CD4-positive, alpha-beta T cell treated with Interferon alpha-2 for 1 hour (primary cell): ENCODE measurements around the gene CELSR2.

ENCODE experiments used
- DNase-seq, 2 donors: peaks; one replicate each; pipeline ENCODE4 v3.0.0-alpha.2; 2020 to 2022

Gene CELSR2

DNA sequence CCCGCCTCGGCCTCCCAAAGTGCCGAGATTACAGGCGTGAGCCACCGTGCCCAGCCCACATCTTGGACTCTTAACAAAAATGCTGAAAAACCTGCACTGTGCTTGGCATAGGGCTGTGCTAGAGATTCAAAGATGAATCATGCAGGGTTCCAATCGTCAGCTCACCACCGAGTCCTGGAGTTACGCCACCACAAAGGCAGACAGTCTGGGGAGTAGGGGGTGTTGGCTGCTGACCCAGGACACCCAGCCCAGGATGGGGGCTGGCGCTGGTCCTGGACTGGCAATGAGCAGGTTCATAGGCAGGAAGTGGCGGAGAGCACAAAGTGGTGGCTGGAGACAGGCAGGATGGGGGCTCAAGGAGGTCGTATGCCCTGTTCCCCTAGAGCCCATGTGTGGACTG is 17.6 kb downstream of the CELSR2 start:
- DNase-seq = no peak

DNA sequence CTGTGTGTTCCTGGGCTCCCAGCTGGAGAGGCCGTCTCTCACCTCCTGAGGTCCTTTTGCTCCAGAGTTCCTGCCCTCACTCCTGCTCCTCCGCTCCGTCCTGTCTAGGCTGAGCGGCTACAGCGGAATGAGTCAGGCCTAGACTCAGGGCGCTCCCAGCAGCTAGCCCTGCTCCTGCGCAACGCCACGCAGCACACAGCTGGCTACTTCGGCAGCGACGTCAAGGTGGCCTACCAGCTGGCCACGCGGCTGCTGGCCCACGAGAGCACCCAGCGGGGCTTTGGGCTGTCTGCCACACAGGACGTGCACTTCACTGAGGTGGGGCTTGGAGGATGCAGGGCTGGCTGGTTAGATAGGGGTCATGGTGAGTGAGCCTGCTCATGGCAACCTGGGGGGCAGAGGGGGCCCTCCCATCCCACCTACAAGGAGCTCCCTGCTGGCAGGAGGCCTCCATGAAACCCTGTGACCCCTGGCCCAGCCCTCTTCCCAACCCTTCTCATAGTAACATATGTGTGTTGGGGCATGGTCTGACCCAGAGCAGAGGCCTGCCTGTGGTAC is 18.5 kb downstream of the CELSR2 start:
- DNase-seq = no peak

DNA sequence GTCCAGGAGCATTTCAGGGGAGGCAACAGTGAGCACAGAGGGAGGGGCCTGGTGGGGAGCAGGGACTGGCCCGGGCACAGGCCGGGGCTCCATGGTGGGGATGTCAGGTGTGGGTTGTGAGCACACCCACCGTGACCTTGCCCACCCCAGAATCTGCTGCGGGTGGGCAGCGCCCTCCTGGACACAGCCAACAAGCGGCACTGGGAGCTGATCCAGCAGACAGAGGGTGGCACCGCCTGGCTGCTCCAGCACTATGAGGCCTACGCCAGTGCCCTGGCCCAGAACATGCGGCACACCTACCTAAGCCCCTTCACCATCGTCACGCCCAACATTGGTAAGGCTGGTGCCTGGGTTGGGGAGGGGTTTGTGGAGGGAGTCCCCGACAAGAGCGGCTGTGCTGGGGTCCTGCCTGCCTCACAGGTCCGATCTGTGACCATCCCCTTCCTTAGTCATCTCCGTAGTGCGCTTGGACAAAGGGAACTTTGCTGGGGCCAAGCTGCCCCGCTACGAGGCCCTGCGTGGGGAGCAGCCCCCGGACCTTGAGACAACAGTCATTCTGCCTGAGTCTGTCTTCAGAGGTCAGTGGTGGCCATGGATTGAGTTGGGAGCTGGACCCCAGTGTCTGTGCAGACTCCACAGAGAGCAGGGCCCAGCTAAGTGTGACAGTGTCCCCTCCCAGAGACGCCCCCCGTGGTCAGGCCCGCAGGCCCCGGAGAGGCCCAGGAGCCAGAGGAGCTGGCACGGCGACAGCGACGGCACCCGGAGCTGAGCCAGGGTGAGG is 19.3 kb downstream of the CELSR2 start:
- no peak for DNase-seq

DNA sequence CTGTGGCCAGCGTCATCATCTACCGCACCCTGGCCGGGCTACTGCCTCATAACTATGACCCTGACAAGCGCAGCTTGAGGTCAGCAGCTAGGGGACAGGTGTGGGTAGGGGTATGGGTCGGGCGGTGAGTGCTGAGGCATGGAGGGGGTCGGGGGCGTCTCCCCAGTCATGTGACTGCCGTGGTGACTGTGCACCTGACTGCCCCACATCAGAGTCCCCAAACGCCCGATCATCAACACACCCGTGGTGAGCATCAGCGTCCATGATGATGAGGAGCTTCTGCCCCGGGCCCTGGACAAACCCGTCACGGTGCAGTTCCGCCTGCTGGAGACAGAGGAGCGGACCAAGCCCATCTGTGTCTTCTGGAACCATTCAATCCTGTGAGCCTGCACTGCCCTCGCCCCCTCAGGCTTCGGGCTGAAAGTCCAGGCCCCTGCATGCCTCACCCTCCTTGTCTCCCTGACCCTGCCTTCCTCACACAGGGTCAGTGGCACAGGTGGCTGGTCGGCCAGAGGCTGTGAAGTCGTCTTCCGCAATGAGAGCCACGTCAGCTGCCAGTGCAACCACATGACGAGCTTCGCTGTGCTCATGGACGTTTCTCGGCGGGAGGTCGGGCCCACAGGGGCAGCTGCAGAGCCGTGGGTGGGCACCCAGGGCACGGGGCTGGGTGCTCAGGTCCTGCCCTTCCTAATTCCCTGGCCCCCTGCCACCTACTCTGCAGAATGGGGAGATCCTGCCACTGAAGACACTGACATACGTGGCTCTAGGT is 20.1 kb downstream of the CELSR2 start:
- DNase-seq = no peak

DNA sequence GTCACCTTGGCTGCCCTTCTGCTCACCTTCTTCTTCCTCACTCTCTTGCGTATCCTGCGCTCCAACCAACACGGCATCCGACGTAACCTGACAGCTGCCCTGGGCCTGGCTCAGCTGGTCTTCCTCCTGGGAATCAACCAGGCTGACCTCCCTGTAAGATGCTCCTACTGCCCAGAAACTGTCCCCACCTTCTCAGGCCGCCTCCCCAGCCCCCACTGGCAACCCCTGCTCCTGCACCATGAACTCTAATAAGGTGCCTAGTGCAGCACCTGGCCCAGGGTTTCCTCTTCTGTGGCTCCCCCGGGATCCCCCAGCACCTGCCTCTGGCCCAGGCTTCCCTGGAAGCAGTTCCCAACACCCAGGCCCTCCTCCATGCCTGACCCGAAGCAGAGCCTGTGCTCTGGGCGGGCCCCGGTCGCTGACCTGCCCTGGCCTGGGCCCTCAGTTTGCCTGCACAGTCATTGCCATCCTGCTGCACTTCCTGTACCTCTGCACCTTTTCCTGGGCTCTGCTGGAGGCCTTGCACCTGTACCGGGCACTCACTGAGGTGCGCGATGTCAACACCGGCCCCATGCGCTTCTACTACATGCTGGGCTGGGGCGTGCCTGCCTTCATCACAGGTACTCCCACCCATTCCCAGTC is 20.8 kb downstream of the CELSR2 start:
- DNase-seq = no peak

DNA sequence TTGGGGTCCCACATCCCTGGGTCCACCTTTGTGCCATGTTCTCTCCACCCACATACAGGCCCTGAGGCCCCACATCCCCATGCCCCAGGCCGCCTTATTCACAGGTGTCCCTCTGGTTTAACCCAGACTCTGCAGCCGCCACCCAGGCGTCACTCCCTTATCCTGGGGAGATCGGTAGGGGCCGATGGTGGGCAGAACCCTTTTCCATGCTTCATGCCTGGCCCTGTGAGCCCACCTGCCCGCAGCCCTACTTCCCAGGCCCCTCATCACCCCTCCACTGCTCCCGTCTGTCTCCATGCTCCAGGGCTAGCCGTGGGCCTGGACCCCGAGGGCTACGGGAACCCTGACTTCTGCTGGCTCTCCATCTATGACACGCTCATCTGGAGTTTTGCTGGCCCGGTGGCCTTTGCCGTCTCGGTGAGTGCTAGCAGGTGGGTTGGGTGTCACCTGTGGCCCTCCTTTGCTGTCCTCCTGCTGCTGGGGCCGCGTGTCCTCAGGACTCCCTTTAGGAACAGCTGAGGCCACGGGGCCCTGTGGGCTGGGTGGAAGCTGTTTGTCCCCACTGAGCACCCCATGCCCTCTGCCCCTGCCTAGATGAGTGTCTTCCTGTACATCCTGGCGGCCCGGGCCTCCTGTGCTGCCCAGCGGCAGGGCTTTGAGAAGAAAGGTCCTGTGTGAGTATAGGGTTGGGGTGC is 21.4 kb downstream of the CELSR2 start:
- DNase-seq = no peak

DNA sequence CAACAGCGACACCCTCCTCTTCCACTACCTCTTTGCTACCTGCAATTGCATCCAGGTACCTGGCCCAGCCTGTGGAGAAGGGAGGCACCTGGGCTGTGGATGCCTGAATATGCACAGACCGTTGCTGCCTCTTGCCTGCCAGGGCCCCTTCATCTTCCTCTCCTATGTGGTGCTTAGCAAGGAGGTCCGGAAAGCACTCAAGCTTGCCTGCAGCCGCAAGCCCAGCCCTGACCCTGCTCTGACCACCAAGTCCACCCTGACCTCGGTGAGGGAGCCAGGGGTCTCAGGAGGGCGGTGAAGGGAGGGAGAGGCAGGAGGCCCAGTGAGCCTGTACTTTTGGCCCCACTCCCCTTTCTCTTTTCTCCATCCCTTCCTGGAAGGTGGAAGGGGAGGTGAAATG is 22.1 kb downstream of the CELSR2 start:
- no peak for DNase-seq

DNA sequence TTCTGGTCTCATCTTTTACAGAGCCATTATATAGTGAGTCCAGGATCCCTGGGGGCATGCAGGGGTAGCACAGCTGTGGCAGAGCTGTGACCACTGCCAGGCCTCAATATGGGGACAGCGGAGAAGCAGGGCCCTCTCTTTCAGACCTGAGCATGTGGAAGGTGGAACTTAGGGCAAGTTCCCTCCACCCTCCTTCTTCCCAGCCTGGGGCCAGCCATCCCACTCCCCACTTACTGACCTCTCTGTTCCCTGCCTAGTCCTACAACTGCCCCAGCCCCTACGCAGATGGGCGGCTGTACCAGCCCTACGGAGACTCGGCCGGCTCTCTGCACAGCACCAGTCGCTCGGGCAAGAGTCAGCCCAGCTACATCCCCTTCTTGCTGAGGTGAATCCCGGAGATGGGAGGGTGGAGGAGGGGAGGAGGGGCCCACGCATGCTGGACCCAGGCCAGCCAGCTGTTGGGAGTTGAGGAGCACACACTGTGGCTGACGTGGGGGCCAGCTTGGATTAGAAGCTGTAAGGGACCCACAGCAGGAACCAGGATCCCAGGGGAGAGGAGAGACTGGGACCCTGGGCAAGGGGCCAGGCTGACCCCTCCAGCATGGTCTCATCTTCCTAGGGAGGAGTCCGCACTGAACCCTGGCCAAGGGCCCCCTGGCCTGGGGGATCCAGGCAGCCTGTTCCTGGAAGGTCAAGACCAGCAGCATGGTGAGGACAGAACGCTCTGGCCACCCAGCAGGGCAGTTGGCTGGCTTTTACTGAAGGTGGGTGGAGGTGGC is 22.9 kb downstream of the CELSR2 start:
- DNase-seq = no peak

DNA sequence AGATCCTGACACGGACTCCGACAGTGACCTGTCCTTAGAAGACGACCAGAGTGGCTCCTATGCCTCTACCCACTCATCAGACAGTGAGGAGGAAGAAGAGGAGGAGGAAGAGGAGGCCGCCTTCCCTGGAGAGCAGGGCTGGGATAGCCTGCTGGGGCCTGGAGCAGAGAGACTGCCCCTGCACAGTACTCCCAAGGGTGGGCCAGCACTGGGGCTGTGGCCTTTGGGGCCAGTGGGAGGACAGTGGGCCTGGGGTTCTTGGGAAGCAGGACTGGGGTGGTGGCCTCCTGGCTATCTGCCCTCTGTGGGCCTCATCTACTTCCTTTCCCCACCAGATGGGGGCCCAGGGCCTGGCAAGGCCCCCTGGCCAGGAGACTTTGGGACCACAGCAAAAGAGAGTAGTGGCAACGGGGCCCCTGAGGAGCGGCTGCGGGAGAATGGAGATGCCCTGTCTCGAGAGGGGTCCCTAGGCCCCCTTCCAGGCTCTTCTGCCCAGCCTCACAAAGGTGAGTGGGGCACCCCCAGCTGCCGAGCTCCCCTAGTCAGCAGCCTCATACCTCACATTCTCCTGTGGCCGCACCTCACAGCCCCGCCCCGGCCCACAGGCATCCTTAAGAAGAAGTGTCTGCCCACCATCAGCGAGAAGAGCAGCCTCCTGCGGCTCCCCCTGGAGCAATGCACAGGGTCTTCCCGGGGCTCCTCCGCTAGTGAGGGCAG is 23.6 kb downstream of the CELSR2 start:
- no peak for DNase-seq

DNA sequence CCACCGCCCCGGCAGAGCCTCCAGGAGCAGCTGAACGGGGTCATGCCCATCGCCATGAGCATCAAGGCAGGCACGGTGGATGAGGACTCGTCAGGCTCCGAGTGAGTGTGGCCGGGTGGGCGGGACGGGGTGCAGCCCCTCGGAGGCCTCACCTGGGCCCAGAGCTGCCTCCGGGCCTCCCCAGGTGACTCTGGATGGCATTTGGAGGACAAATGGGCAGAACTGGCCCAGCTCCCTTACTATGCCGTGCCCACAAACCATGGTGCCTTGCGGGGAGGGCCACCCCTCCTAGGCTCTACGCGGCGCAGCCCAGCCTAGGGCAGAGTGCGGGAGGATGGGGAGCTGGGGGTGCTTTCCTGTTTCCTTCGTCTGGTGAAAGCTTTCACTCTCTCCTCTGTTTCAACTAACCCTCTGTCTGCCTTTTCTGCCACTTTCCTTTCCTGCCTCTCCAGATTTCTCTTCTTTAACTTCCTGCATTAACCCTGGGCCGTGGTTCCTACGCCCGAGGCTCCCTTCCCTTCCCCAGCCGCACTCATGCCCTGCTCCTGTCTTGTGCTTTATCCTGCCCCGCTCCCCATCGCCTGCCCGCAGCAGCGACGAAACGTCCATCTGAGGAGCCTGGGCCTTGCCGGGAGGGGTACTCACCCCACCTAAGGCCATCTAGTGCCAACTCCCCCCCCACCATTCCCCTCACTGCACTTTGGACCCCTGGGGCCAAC is 24.4 kb downstream of the CELSR2 start:
- DNase-seq = no peak

DNA sequence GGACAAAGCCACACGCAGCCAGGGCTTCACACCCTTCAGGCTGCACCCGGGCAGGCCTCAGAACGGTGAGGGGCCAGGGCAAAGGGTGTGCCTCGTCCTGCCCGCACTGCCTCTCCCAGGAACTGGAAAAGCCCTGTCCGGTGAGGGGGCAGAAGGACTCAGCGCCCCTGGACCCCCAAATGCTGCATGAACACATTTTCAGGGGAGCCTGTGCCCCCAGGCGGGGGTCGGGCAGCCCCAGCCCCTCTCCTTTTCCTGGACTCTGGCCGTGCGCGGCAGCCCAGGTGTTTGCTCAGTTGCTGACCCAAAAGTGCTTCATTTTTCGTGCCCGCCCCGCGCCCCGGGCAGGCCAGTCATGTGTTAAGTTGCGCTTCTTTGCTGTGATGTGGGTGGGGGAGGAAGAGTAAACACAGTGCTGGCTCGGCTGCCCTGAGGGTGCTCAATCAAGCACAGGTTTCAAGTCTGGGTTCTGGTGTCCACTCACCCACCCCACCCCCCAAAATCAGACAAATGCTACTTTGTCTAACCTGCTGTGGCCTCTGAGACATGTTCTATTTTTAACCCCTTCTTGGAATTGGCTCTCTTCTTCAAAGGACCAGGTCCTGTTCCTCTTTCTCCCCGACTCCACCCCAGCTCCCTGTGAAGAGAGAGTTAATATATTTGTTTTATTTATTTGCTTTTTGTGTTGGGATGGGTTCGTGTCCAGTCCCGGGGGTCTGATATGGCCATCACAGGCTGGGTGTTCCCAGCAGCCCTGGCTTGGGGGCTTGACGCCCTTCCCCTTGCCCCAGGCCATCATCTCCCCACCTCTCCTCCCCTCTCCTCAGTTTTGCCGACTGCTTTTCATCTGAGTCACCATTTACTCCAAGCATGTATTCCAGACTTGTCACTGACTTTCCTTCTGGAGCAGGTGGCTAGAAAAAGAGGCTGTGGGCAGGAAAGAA is 25.5 kb downstream of the CELSR2 start:
- no peak for DNase-seq

DNA sequence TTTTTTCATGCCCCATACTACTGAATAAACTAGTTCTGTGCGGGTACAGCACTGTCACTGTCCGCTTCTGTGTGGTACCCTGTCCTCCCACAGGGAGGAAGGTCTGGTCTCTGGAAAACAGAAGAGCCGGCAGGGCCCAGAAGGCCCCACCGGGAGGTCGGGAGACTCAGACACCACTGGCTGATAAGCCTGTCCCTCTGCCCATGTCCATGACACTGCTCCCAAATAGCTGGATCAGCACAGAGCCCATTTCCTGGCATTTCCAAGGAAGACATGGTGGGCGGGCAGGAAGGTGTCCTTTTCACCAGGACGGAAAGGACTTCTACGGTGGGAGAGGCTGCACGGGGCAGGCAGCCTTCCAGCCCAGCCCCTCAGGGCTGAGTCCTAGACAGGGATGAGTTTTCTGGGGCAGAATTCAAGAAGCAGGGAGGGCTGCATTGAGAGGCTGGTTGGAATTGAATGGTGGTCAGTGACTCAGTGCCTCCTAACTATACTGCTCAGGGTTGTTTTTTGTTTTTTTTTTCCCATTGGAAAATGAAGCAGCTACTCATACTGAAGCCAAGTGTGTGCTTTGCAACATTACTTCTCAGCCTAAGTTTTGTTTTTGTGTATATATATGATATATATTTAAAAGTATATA is 26.5 kb downstream of the CELSR2 start:
- no peak for DNase-seq

DNA sequence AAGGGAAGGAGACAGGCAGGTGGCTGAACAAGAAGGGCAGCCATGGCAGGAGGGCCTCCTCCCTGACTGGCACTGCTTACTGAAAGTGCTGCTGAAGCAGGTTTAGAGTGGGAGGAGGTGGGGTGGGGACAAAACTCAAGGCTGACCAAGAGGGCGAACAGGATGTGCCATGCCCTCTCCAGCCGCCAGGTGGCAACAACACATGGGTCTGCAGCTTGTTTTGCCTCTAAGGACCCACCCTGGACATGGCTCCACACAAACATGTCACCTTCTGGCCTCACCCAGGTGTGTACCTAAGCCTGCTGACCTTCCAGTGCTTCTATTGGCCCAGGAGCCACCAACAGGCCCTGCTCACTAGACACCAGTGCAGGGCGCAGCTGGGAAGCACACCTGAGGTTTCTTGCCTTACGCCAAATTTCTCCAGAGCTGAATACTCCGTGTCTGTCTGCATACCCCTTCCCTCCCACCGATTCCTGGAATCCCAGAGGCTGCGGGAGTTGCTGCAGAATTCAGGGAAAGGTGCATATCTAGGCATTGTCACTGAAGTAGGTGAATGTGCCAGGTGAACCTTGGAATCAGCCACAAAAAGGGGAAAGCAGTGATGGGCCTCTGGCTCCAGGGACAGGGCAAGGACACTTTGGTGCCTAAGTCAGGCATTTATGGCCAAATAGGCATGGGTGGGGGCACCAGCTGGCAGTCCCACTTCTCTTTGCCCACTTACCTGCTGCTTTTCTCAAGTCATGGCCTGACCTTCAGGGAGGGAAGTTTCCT is 28.3 kb downstream of the CELSR2 start:
- DNase-seq = peak; percentile 61 to 70

DNA sequence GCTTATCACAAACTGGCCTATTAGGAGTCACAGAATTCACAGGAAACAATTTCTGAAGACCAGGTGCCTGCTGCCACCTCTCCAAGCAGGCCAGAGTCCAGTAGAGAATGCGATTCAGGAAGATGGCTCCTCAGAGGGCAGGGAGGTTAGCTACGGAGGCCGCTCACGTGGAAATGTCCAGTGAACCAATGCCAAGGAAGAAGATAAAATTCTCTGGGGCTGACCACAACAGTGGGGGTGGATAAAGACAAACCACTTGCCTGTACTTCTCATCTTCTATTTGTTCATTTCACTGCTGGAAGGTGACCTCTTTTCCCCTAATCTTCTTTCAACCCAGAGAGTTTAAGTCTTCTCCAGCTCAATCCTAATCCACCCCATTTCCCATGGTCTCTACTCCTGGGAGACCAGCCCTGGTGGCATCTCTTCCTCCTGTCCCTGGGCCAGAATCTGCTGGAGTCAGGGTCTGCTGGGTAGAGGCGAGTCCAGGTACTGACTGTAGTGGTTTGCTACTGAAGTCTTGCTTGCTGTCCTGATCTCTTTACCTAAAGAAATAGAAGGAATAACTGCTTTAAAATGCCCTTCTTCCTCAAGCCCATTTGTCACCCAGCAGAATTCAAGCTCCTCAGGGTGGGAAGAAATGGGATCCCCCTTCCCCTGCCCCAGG is 30.4 kb downstream of the CELSR2 start:
- DNase-seq = no peak

DNA sequence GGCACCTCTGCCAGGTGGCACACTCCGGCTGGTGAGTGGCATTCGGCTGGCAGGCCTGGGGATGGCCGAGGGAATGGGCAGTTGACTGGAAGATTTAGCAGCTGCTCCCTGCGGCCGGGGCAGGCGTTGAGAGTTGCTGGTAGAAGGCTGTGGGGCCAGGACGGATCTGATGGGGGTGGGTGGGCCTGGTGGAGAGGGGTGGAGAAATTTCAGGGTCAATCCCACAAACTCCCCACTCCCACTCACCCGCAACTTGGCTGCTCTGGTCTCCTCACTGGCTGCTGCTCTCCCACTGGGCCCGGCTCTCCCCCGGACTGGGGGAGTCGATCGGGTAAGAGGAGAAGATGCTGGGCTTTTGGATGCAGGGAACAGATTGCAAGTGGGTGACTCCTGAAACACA is 31.5 kb downstream of the CELSR2 start:
- DNase-seq = no peak

DNA sequence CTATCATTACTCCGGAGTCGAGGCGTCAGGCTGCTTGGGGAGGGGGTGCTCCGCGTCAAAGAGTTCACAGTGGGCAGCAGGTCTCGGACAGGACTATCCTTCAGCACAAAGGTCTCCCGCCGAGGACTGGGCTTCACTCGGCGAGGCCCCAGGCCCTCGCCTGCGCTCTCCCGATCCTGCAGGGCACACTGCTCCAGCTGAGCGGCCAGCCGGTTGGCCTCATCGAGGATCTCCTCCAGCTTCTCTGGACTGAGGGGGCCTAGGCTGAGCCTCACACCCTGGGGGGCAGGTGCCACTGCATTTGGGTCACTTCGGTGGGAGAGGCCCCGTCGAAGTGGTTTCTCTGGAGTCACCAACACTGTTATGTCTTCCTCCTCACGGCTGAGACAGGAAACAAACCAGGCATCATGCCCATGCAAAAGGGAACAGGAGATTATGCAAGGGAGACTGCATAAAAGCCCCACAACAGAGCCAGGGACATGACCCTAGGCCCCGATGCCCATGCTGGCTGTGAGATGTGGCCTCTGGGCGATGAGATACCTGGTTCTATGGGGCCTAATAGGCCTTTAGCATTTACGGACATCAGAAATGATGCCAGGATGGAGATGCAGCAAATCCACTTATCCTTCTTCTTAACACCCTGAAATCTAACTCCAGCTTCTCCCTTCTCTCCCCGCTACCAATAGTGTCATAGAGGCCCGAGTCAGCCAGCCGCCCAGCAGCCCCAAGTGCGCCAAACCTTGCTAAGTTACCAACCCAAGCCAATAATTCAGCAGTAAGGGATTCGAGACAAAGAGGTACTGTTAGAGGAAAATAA is 32.5 kb downstream of the CELSR2 start:
- peak in 1 of 2 donors; percentile 13 for DNase-seq

DNA sequence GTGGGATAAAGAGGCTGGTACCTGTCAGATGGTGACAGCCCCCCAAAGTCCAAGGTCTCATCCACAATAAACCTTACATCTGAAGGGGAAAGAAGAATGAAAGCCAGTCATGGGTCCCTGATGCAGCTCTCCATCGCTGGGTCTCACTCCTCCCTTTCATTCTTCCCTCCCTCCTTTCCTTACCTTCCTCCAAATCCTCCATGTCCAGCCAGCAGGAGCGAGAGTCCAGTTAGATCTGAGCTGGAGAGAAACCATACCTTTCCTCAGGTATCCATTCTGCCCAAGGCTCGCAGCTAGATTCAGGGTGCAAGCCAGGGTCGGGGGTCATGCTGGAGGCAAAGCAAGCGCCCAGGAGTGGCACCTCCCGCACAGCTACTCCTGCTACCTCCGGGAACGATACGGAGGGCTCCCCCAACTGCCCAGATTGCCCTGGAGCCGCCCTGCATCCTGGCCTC is 33.2 kb downstream of the CELSR2 start:
- no peak for DNase-seq
